Body of pancreas (tissue), 4 donors: Measurements from ENCODE around the gene DRAP1. TPM values are rescaled to one million over a fixed set of nuclear protein-coding genes. Genes with fewer than 3 reads are reported as not detected.

ENCODE experiments used
- ATAC-seq: fragments of 150-250 bp; one replicate; pipeline ENCODE4 v1.9.1; 2016
- DNase-seq, 4 donors: peaks; one replicate each; pipeline ENCODE4 v3.0.0-alpha.2; 2019
- H3K27ac ChIP-seq, 4 donors: fragments of 200-600 bp; sonication (generic); 1 replicate in 3 of 4; 2 replicates in 1 of 4; pipeline versions ENCODE4 v1.5.1 to v1.6.1; 2016 to 2019; ENCODE audit warnings: mild to moderate bottlenecking in 1 of 4, mixed read lengths in 1 of 4, moderate library complexity in 1 of 4
- H3K27me3 ChIP-seq, 2 donors: fragments of 200-600 bp; sonication (generic); one replicate each; pipeline ENCODE4 v1.6.0; 2016; ENCODE audit warnings: mild to moderate bottlenecking in 1 of 2
- H3K36me3 ChIP-seq, 2 donors: fragments of 200-600 bp; sonication (generic); replicated peaks in 1 of 2; 2 replicates each; pipeline ENCODE4 v1.5.1; 2016; ENCODE audit warnings: low read depth in 2 of 2; ENCODE audit not compliant: insufficient read depth in 1 of 2
- H3K4me1 ChIP-seq: fragments of 200-600 bp; sonication (generic); one replicate; pipeline ENCODE4 v1.6.0; 2016
- H3K4me3 ChIP-seq, 2 donors: fragments of 200-600 bp; sonication (generic); 1 replicate in 1 of 2; 2 replicates in 1 of 2; pipeline ENCODE4 v1.5.1; 2016 to 2019
- H3K9me3 ChIP-seq, 3 donors: fragments of 200-600 bp; sonication (generic); 1 replicate in 2 of 3; 2 replicates in 1 of 3; pipeline ENCODE4 v1.5.1; 2016
- POLR2A ChIP-seq, 3 donors: fragments of 450-650 bp; IDR thresholded peaks; one replicate each; pipeline ENCODE4 v1.6.1; 2016; ENCODE audit warnings: antibody characterized with exemption in 3 of 3, mild to moderate bottlenecking in 2 of 3
- WGBS, 2 donors: methylation state at CpG; one replicate each; pipeline ENCODE4 v1.1.5; 2017; 5-methylcytosine and 5-hydroxymethylcytosine counted together
- intact Hi-C: fragments of 100-400 bp; cut with DNase I; formaldehyde crosslinking; loops from one replicate; pipeline ENCODE4 v1.15.1; 2023
- total RNA-seq, 2 donors: library from RNA; depleted of rRNA; stranded (reverse); fragments of >200 nt; gene quantifications; one replicate each; pipeline ENCODE4 v1.1.0, GENCODE V29; 2016
- TF ChIP-seq, protein P1 (sequence below), 7 experiments: fragments of 450-650 bp in 4 of 7; fragments of 200-600 bp in 3 of 7; sonication (generic) in 3 of 7; IDR thresholded peaks; one replicate each; pipeline ENCODE4 v1.5.1; 2016 to 2019; ENCODE audit warnings: antibody characterized with exemption in 7 of 7

The DRAP1 gene
- total RNA-seq, 2 donors from 2014 or later: 29.6 to 91.6 TPM

DNA sequence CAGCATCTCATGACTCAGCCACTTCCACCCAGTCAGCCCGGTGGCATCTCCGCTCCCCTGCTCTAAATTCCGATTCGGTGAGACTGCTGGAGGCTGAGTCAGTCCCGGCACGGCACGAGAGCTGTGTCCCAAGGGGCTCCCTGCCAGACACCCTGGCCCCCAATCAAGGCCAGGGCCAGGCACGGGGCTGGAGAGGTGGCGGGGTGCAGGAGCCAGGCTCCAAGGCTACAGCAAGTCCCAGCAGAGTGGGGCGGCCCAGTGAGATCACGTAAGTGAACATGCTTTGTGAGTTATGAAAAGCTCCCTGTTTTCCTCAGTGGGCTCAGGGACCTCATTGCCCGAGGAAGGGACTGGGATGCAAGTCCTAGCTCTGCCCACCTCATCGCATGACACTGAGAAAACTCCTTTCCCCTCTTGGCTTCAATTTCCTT is 3.4 kb upstream of the DRAP1 start:
- H3K4me3 ChIP-seq: no peak overlapping the region
- no peaks in the 10 kb centered on the region for H3K27me3 ChIP-seq
- 18 to 37% methylated on average over 2 to 13 of the region's 13 CpGs for WGBS, 2 donors
- intact Hi-C loops: no loop called here
- no peaks in the 10 kb centered on the region for H3K36me3 ChIP-seq
- peak; percentile 11 for ATAC-seq
- TF ChIP-seq, protein P1, sequence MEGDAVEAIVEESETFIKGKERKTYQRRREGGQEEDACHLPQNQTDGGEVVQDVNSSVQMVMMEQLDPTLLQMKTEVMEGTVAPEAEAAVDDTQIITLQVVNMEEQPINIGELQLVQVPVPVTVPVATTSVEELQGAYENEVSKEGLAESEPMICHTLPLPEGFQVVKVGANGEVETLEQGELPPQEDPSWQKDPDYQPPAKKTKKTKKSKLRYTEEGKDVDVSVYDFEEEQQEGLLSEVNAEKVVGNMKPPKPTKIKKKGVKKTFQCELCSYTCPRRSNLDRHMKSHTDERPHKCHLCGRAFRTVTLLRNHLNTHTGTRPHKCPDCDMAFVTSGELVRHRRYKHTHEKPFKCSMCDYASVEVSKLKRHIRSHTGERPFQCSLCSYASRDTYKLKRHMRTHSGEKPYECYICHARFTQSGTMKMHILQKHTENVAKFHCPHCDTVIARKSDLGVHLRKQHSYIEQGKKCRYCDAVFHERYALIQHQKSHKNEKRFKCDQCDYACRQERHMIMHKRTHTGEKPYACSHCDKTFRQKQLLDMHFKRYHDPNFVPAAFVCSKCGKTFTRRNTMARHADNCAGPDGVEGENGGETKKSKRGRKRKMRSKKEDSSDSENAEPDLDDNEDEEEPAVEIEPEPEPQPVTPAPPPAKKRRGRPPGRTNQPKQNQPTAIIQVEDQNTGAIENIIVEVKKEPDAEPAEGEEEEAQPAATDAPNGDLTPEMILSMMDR (IDR thresholded peaks at IDR 0.05): no peak
- peak in 2 of 3 donors; percentile 12 to 23 for TF ChIP-seq POLR2A (IDR thresholded peaks at IDR 0.05)
- DNase-seq: peak; percentile 57 to 75 (median 65)
- peak overlapping the region; percentile 25 to 62 (median 48) for H3K27ac ChIP-seq
- peaks cover 46% of the 10 kb centered on the region for H3K4me1 ChIP-seq
- no peaks in the 10 kb centered on the region for H3K9me3 ChIP-seq

DNA sequence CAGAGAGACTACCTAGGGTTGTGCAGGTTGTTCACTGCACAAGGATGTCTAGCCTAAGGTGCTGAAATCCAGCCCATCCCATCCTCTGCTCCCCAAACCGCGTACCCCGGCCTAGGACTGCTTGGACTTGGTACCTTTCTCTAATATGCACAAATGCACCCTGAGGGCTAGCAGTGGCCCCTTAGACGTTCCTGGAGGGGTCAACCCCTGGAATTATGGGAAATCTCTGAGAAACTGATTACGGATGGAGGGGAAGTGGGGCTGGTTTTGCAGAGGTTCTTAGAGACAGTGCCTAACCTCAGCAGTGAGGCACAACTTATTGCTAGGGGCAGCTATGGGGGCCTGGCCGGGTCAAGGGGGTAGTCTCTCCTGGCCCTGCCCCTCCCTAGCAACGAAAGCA is 2.8 kb upstream of the DRAP1 start:
- Histone ChIP-seq H3K36me3 (no peaks in the 10 kb centered on the region), H3K4me1 (peaks cover 49% of the 10 kb centered on the region), H3K4me3 (no peak overlapping the region), H3K27me3 (no peaks in the 10 kb centered on the region), H3K27ac (peak overlapping the region in 3 of 4 donors; percentile 34 to 62 (median 61)), H3K9me3 (no peaks in the 10 kb centered on the region)
- intact Hi-C loops: no loop called here
- TF ChIP-seq, protein P1 (IDR thresholded peaks at IDR 0.05): no peak
- TF ChIP-seq POLR2A (IDR thresholded peaks at IDR 0.05): no peak
- 73 to 86% methylated on average over 6 to 7 of the region's 7 CpGs for WGBS, 2 donors
- ATAC-seq (no peak), DNase-seq (no peak)

DNA sequence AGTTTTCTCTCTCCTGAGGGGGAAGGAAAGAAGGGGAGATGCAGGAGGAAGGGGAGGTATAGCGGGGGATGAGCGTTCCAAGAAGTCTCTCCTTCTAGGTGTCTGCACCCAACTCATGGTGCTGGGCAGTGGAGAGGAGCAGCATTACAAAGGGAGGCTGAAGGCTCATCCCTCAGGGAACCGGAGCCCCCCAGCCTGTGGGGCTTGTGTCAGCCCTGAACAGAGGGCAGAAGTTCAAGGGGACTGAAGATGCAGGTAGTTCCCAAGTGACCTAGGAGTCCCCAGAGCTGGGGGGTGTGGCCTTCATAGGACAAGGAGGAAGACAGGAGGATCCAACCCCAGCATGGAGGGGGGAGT is 2.2 kb upstream of the DRAP1 start:
- peaks cover 49% of the 10 kb centered on the region for H3K4me1 ChIP-seq
- no peak overlapping the region for H3K4me3 ChIP-seq
- ATAC-seq (no peak), DNase-seq (no peak)
- H3K27me3 ChIP-seq: no peaks in the 10 kb centered on the region
- intact Hi-C loops: no loop called here
- no peak overlapping the region for H3K27ac ChIP-seq
- no peaks in the 10 kb centered on the region for H3K36me3 ChIP-seq
- no peak for TF ChIP-seq POLR2A (IDR thresholded peaks at IDR 0.05)
- TF ChIP-seq, protein P1 (IDR thresholded peaks at IDR 0.05): no peak
- H3K9me3 ChIP-seq: no peaks in the 10 kb centered on the region
- WGBS, 2 donors: 90 to 97% methylated on average over 3 of the region's 3 CpGs

DNA sequence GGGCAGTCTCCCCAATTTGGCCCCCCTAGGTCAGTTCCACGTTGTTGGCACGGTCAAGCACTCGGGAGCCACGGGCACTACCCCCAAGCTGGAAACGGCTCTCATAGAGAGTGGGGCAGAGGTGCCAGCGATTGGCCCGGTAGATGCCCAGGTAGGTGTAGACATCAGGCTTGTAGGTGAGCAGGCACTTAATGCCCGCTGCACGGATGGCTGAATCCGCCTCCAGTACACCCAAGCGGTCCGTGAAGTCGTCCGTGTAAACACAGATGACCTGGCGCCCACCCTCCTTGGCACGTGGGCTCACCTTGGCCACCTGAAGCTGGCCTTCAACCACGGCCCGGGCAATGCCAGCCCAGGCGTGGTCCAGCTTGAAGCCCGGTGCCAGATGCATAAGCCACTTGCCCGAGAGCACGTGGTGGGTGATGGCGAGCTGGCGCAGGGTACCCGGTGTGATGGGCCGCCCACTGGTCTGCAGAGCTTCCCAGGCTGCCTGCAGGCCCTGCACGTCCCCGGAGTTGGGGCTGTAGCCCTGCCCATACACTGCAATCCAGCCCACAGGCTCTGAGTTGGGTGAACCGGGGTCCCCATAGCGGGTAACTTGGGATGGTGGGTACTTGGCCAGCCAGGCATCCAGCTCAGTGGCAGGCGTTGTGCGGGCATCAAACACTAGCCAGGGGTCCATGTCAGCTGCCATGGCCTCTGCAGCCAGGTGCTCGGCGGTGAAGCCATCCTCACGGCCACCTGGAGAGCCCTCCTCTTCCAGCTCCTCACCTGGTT is 1.6 kb upstream of the DRAP1 start:
- WGBS, 2 donors: 72 to 97% methylated on average over 5 to 34 of the region's 35 CpGs
- no peak for ATAC-seq
- H3K27me3 ChIP-seq: no peaks in the 10 kb centered on the region
- peaks cover 0 to under 1% of the 10 kb centered on the region in 2 donors for H3K36me3 ChIP-seq
- TF ChIP-seq, protein P1 (IDR thresholded peaks at IDR 0.05): no peak
- no peak for TF ChIP-seq POLR2A (IDR thresholded peaks at IDR 0.05)
- peaks cover 49% of the 10 kb centered on the region for H3K4me1 ChIP-seq
- peak overlapping the region; percentile 82 to 99 for H3K4me3 ChIP-seq
- DNase-seq: peak in 1 of 4 donors; percentile 27
- peak overlapping the region in 2 of 4 donors; percentile 81 to 86 for H3K27ac ChIP-seq
- intact Hi-C loops: no loop called here
- H3K9me3 ChIP-seq: no peaks in the 10 kb centered on the region
